ENCODE results near the gene BCAP31.
"Not testable (repeated sequence)": the region's sequence is repeated elsewhere in the genome, so short reads cannot be mapped to it uniquely, and the experiment has no call there.

- not testable (repeated sequence) for TF ChIP-seq YY1 (IDR thresholded peaks at IDR 0.05; ENCODE audit: insufficient read depth, insufficient read length); ZNF274 (IDR thresholded peaks at IDR 0.05; ENCODE audit: low read depth, low read length)
Observed at GRCh38 chrX:153683486-153683885, 40.7 kb downstream of the BCAP31 start.
